K562 (cell line): ENCODE data around the gene EFNA5. TPM values are rescaled to one million over a fixed set of nuclear protein-coding genes. Genes with fewer than 3 reads are reported as not detected.

ENCODE experiments used
- ATAC-seq: fragments of 200-7000 bp; cut with Tn5 transposase; 3 replicates; pipeline ENCODE4 v1.9.1; 2020; ENCODE audit warnings: moderate library complexity
- BruUV-seq: library from RNA; stranded (reverse); fragments of 400-500 nt; replicated peaks from 2 replicates; lab custom pipeline; 2021; lab: Mats Ljungman, UMichigan
- CTCF ChIA-PET: fragments of 300-600 bp; formaldehyde crosslinking; extraction: SDS; loops from one replicate; lab custom pipeline; 2021; ENCODE audit warnings: low intra/inter-chr PET ratio; lab: Yijun Ruan, JAX
- POLR2A ChIA-PET: fragments of 300-600, 350-650 bp; sonication (Branson Sonifier 250); formaldehyde crosslinking; extraction: SDS; loops from one replicate; lab custom pipeline; 2021; ENCODE audit warnings: antibody characterized with exemption, inconsistent platforms; lab: Yijun Ruan, JAX
- DNase-seq, 4 experiments: peaks; one replicate each; pipeline versions ENCODE4 v3.0.0 to v3.0.0-alpha.2; 2011 to 2018; ENCODE audit warnings: low spot score in 3 of 4, mixed read lengths in 3 of 4; ENCODE audit errors: extremely low read depth in 1 of 4
- FAIRE-seq: peaks from 2 replicates; lab custom pipeline; 2011; peaks lifted over from hg19 to GRCh38; lab: Jason Lieb, UNC
- H2AFZ ChIP-seq: 2 replicates; pipeline ENCODE4 v1.6.0; 2011; ENCODE audit warnings: low read depth, low read length, control low read depth, inconsistent platforms
- H3K27ac ChIP-seq: fragments of 200-600 bp; 3 replicates; pipeline ENCODE4 v1.8.0; 2011; ENCODE audit warnings: low read depth, mild to moderate bottlenecking, control low read depth, inconsistent platforms, low read length, moderate library complexity, mixed read lengths; ENCODE audit errors: extremely low read depth
- H3K27me3 ChIP-seq, 2 experiments: fragments of 300-600 bp in 1 of 2; 2 replicates in 1 of 2; 3 replicates in 1 of 2; pipeline versions ENCODE4 v1.6.0 to v1.8.0; 2011; ENCODE audit warnings: inconsistent platforms in 2 of 2, low read length in 2 of 2, mild to moderate bottlenecking in 1 of 2, mixed read lengths in 1 of 2, moderate library complexity in 1 of 2; ENCODE audit not compliant: control insufficient read depth in 2 of 2, insufficient read depth in 2 of 2
- H3K36me3 ChIP-seq: fragments of 300-600 bp; 3 replicates; pipeline ENCODE4 v1.8.0; 2011; ENCODE audit warnings: mild to moderate bottlenecking, low read length, inconsistent platforms; ENCODE audit not compliant: control insufficient read depth, insufficient read depth
- H3K4me1 ChIP-seq, 2 experiments: fragments of 200-600 bp in 1 of 2; replicated peaks in 1 of 2; 2 replicates in 1 of 2; 3 replicates in 1 of 2; pipeline versions ENCODE4 v1.5.1 to v1.8.0; 2011; ENCODE audit warnings: inconsistent platforms in 2 of 2, low read length in 2 of 2, mild to moderate bottlenecking in 1 of 2, mixed read lengths in 1 of 2, moderate library complexity in 1 of 2; ENCODE audit not compliant: control insufficient read depth in 2 of 2, insufficient read depth in 2 of 2
- H3K4me2 ChIP-seq: 2 replicates; pipeline ENCODE4 v1.6.1; 2011; ENCODE audit warnings: low read length, control low read depth, inconsistent platforms, mixed read lengths; ENCODE audit not compliant: insufficient read depth
- H3K4me3 ChIP-seq: fragments of 200-600 bp; sonication (generic), shearing (Covaris generic); 2 replicates; pipeline ENCODE4 v1.5.1; 2016; ENCODE audit warnings: control low read depth, inconsistent platforms
- H3K79me2 ChIP-seq: fragments of 200-600 bp; 3 replicates; pipeline ENCODE4 v1.8.0; 2011; ENCODE audit warnings: low read length, inconsistent platforms; ENCODE audit not compliant: control insufficient read depth, insufficient read depth
- H3K9ac ChIP-seq, 2 experiments: 2 replicates each; pipeline versions ENCODE4 v1.6.0 to v1.6.1; 2011; ENCODE audit warnings: low read depth in 2 of 2, low read length in 2 of 2, control low read depth in 1 of 2, inconsistent platforms in 1 of 2, mild to moderate bottlenecking in 1 of 2, mixed read lengths in 1 of 2; ENCODE audit not compliant: insufficient read depth in 1 of 2
- H3K9me1 ChIP-seq: one replicate; pipeline ENCODE4 v1.6.0; 2011; ENCODE audit warnings: inconsistent platforms, mild to moderate bottlenecking, low read length, moderate library complexity; ENCODE audit not compliant: control insufficient read depth, insufficient read depth
- H3K9me3 ChIP-seq: replicated peaks from 2 replicates; pipeline ENCODE4 v1.5.1; 2011; ENCODE audit warnings: low read depth, low read length, inconsistent platforms; ENCODE audit not compliant: control insufficient read depth, insufficient read depth
- H4K20me1 ChIP-seq: replicated peaks from 2 replicates; pipeline ENCODE4 v1.6.1; 2011; ENCODE audit warnings: low read length, inconsistent platforms, mixed read lengths; ENCODE audit not compliant: control insufficient read depth, insufficient read depth
- ARHGAP35 ChIP-seq: fragments of 450-650 bp; IDR thresholded peaks from 2 replicates; pipeline ENCODE4 v1.6.1; 2018; ENCODE audit not compliant: partially characterized antibody
- E2F3 ChIP-seq: fragments of 250-450 bp; sonication (Bioruptor Pico); IDR thresholded peaks from 2 replicates; pipeline ENCODE4 v1.4.0; 2020; ENCODE audit warnings: mild to moderate bottlenecking
- E2F4 ChIP-seq: sonication (generic); formaldehyde crosslinking; IDR thresholded peaks from 2 replicates; pipeline ENCODE4 v1.8.0; 2022; ENCODE audit warnings: mild to moderate bottlenecking, low read depth, missing genetic modification reagents
- GABPB2 ChIP-seq: fragments of 250-450 bp; sonication (Bioruptor Pico); conservative IDR thresholded peaks from 2 replicates; pipeline ENCODE4 v1.5.1; 2021; ENCODE audit warnings: mild to moderate bottlenecking
- HDAC6 ChIP-seq: IDR thresholded peaks from 2 replicates; pipeline ENCODE4 v1.6.1; 2012; ENCODE audit warnings: low read depth, mild to moderate bottlenecking, control low read depth, inconsistent platforms, low read length, moderate library complexity
- PRDM10 ChIP-seq: fragments of 450-650 bp; IDR thresholded peaks from 2 replicates; pipeline ENCODE4 v1.6.1; 2018; ENCODE audit not compliant: partially characterized antibody
- RFX7 ChIP-seq: fragments of 250-450 bp; sonication (Bioruptor Pico); IDR thresholded peaks from 2 replicates; pipeline ENCODE4 v1.5.1; 2021; ENCODE audit warnings: mild to moderate bottlenecking
- ZNF124 ChIP-seq: sonication (generic); formaldehyde crosslinking; IDR thresholded peaks from 2 replicates; pipeline ENCODE4 v1.8.1; 2022; ENCODE audit warnings: missing genetic modification reagents
- ZNF785 ChIP-seq: fragments of 250-450 bp; sonication (Bioruptor Pico); IDR thresholded peaks from 2 replicates; pipeline ENCODE4 v1.4.0; 2020; ENCODE audit warnings: mild to moderate bottlenecking
- WGBS: fragments of 100-300 bp; shearing (Covaris generic); methylation state at CpG from one replicate; pipeline ENCODE4 v1.1.6; 2016; ENCODE audit warnings: low coverage, mixed read lengths; ENCODE audit not compliant: insufficient coverage; ENCODE audit errors: missing lambda C conversion rate; 5-methylcytosine and 5-hydroxymethylcytosine counted together
- in situ Hi-C: fragments of 300-500 bp; cut with MboI; formaldehyde crosslinking; loops from 4 replicates; pipeline ENCODE4 v1.15.0; 2018; ENCODE audit warnings: inconsistent platforms, mixed read lengths
- intact Hi-C: fragments of 100-400 bp; cut with micrococcal nuclease; formaldehyde crosslinking; loops from 2 replicates; pipeline ENCODE4 v1.14.2; 2022
- polyA plus RNA-seq, 8 experiments: library from polyadenylated mRNA; depleted of rRNA in 4 of 8; stranded (reverse) in 5 of 8; unstranded in 3 of 8; fragments of >200 nt; fragmentation: Nextera tagmentation in 2 of 8; fragmentation: Illumina TruSeq in 1 of 8; extraction: Ambion mirVana in 2 of 8; extraction: Trizol in 1 of 8; gene quantifications; 2 replicates each; pipeline versions ENCODE4 v1.2.1 to v1.2.3, GENCODE V29; 2011 to 2014; ENCODE audit warnings: inconsistent platforms in 1 of 8, missing spikeins in 1 of 8
- total RNA-seq, 7 experiments: library from RNA; depleted of rRNA in 6 of 7; stranded (reverse); fragments of >200 nt in 6 of 7; fragmentation: Illumina TruSeq in 2 of 7; extraction: Trizol in 2 of 7; gene quantifications; 2 replicates each; pipeline versions ENCODE4 v1.2.1 to v1.2.3, GENCODE V29; 2011 to 2021; ENCODE audit warnings: low replicate concordance in 1 of 7
- TF ChIP-seq, protein P1 (sequence below): fragments of 200-800 bp; sonication (Bioruptor generic); IDR thresholded peaks from 2 replicates; pipeline ENCODE4 v1.6.1; 2017; ENCODE audit warnings: missing genetic modification characterization, missing compliant biosample characterization

Gene EFNA5
- total and polyA plus RNA-seq, 9 of the 15 experiments (the other 6 are each of a cell fraction or from before 2014, with no cell fraction given), result 0.20 TPM; not detected in 8

GRCh38 chr5:107461770-107462169, 209.0 kb downstream of the EFNA5 start (continued):
- TF ChIP-seq GABPB2 (CRISPR knock-in tag), result no peak

GRCh38 chr5:107460789-107461188, 209.9 kb downstream of the EFNA5 start:
- Histone ChIP-seq H3K9me3 (no peaks in the 10 kb centered on the region), H4K20me1 (no peaks in the 10 kb centered on the region), H3K9ac (no peak overlapping the region), H2AFZ (no peak overlapping the region), H3K27ac (no peak overlapping the region), H3K79me2 (no peaks in the 10 kb centered on the region), H3K36me3 (no peaks in the 10 kb centered on the region), H3K4me3 (no peak overlapping the region), H3K4me1 (no peaks in the 10 kb centered on the region; a peak in 1 of 5 replicates)
- in situ Hi-C loops, result no loop called here
- no peak for FAIRE-seq
- POLR2A ChIA-PET, result no interaction called here
- intact Hi-C loops, result no loop called here
- TF ChIP-seq E2F3 (CRISPR knock-in tag) (no peak), E2F4 (no peak), ARHGAP35 (no peak), HDAC6 (no peak), ZNF124 (no peak), ZNF785 (CRISPR knock-in tag) (no peak), PRDM10 (no peak), RFX7 (CRISPR knock-in tag) (no peak)
- TF ChIP-seq, protein P1, sequence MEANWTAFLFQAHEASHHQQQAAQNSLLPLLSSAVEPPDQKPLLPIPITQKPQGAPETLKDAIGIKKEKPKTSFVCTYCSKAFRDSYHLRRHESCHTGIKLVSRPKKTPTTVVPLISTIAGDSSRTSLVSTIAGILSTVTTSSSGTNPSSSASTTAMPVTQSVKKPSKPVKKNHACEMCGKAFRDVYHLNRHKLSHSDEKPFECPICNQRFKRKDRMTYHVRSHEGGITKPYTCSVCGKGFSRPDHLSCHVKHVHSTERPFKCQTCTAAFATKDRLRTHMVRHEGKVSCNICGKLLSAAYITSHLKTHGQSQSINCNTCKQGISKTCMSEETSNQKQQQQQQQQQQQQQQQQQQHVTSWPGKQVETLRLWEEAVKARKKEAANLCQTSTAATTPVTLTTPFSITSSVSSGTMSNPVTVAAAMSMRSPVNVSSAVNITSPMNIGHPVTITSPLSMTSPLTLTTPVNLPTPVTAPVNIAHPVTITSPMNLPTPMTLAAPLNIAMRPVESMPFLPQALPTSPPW (CRISPR knock-in tag), result no peak
- TF ChIP-seq, all 486 proteins: peak for 0
- no TSS peak for BruUV-seq
- CTCF ChIA-PET, result no interaction called here
- no peak for ATAC-seq
- WGBS, result 0% methylated on average over 2 of the region's 2 CpGs
- Histone ChIP-seq H3K4me2 (no peak overlapping the region), H3K9me1 (no peaks in the 10 kb centered on the region), H3K27me3 (no peaks in the 10 kb centered on the region)
- DNase-seq, result no peak
